Small intestine (tissue), 7 donors: ENCODE results near the gene BACE2. TPM values are rescaled to one million over a fixed set of nuclear protein-coding genes. Genes with fewer than 3 reads are reported as not detected.
"Not testable (repeated sequence)": the region's sequence is repeated elsewhere in the genome, so short reads cannot be mapped to it uniquely, and the experiment has no call there.

Experiments used
- DNase-seq, 2 donors: peaks; one replicate each; pipeline versions ENCODE4 v3.0.0 to v3.0.0-alpha.2; 2013
- FAIRE-seq: peaks from 2 replicates; lab custom pipeline; 2012; peaks lifted over from hg19 to GRCh38; lab: Jason Lieb, UNC
- H3K27ac ChIP-seq, 3 donors: one replicate each; pipeline ENCODE4 v1.5.1; 2013; ENCODE audit warnings: low read length in 2 of 3, mild to moderate bottlenecking in 2 of 3, control low read depth in 1 of 3, inconsistent platforms in 1 of 3, low read depth in 1 of 3, moderate library complexity in 1 of 3
- H3K27me3 ChIP-seq, 3 donors: one replicate each; pipeline ENCODE4 v1.6.1; 2013; ENCODE audit warnings: low read length in 3 of 3, inconsistent platforms in 1 of 3; ENCODE audit not compliant: control insufficient read depth in 3 of 3, insufficient read depth in 3 of 3
- H3K36me3 ChIP-seq, 3 donors: one replicate each; pipeline ENCODE4 v1.6.1; 2013; ENCODE audit warnings: low read length in 3 of 3, inconsistent platforms in 1 of 3, low read depth in 1 of 3, mild to moderate bottlenecking in 1 of 3, moderate library complexity in 1 of 3; ENCODE audit not compliant: control insufficient read depth in 3 of 3, insufficient read depth in 2 of 3
- H3K4me1 ChIP-seq, 3 donors: one replicate each; pipeline ENCODE4 v1.6.1; 2013; ENCODE audit warnings: low read length in 2 of 3, inconsistent platforms in 1 of 3, low read depth in 1 of 3, mild to moderate bottlenecking in 1 of 3, moderate library complexity in 1 of 3; ENCODE audit not compliant: control insufficient read depth in 3 of 3, insufficient read depth in 2 of 3
- H3K4me3 ChIP-seq, 3 donors: one replicate each; pipeline ENCODE4 v1.5.1; 2013; ENCODE audit warnings: low read length in 3 of 3, control low read depth in 1 of 3, inconsistent platforms in 1 of 3, low read depth in 1 of 3, mild to moderate bottlenecking in 1 of 3, moderate library complexity in 1 of 3
- H3K9me3 ChIP-seq, 2 donors: one replicate each; pipeline ENCODE4 v1.6.1; 2013; ENCODE audit warnings: low read depth in 1 of 2, low read length in 1 of 2; ENCODE audit not compliant: control insufficient read depth in 2 of 2, insufficient read depth in 1 of 2
- WGBS, 3 donors: extraction: QIAGEN DNeasy Blood & Tissue Kit; methylation state at CpG; one replicate each; pipeline ENCODE4 v1.1.7; 2013; 5-methylcytosine and 5-hydroxymethylcytosine counted together
- polyA plus RNA-seq, 4 donors: library from polyadenylated mRNA; stranded (reverse) in 3 of 4; unstranded in 1 of 4; fragments of 200-250 nt in 3 of 4; fragments of 120-200 nt in 1 of 4; gene quantifications; one replicate each; pipeline versions ENCODE4 v1.2.1 to v1.2.3, GENCODE V29; 2013
- donor health status: healthy with polysubstance abuse.
- donor health status: control.
- donor health status: control.
- donor health status: Bipolar disorder and iron deficiency.
- donor health status: healthy.

The BACE2 gene
- polyA plus RNA-seq, 4 donors, result 3.2 to 56.1 (median 9.1) TPM

DNA sequence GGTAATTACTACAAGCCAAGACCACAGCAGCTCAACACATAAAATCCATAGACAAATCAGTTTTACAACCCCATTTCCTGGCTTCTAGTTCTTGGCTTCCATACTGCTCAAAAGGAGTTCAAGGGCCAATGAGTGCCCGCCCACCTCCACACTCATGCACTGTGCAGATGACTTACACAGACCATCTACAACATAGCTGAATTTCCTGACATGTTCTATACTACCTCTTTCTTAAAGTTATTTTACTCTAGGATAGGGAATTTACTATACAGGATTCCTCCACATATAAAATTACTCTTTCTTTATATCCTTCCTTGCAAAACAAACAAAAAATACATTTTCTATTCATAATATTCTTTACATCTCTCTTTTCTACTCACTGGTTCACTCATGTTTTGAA, 14.6 kb downstream of the BACE2 start:
- Histone ChIP-seq H3K36me3 (no peaks in the 10 kb centered on the region), H3K4me1 (peaks cover 0 to 2% (median 0%) of the 10 kb centered on the region in 3 donors)
- FAIRE-seq, result no peak

DNA sequence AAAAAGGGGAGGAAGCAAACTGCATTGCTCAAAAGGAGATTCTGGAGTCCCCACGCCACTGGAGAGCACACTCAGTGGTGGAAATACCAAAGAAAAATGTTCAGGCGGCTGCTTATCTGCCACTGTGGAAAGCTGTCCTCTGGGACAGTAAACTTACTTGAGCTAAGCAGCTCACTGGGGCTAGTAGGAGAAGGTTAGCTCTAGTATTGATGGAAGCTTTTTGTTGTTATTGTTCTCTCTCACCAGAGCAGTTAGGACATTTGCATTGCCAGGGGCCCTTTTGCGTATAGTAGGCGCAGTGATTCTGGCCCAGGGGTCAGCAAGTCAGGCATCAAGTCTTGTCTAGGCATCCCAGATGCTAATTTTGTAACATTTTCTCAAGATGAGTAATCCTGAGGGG, 15.6 kb downstream of the BACE2 start:
- no peaks in the 10 kb centered on the region for H3K27me3 ChIP-seq
- DNase-seq (no peak), FAIRE-seq (no peak)
- no peaks in the 10 kb centered on the region for H3K9me3 ChIP-seq
- WGBS, 3 donors, result 86 to 96% (median 89%) methylated on average over 4 of the region's 4 CpGs
- no peak overlapping the region for H3K4me3 ChIP-seq
- peaks cover 0 to 2% (median 0%) of the 10 kb centered on the region in 3 donors for H3K4me1 ChIP-seq
- no peaks in the 10 kb centered on the region for H3K36me3 ChIP-seq
- H3K27ac ChIP-seq, result no peak overlapping the region

More for the DNA sequence above, 14.6 kb downstream of the BACE2 start:
- Histone ChIP-seq H3K27me3 (no peaks in the 10 kb centered on the region), H3K27ac (no peak overlapping the region), H3K4me3 (no peak overlapping the region), H3K9me3 (no peaks in the 10 kb centered on the region)
- DNase-seq, result no peak
- WGBS, 3 donors, result 95 to 100% (median 96%) methylated on average over 1 of the region's 1 CpG

DNA sequence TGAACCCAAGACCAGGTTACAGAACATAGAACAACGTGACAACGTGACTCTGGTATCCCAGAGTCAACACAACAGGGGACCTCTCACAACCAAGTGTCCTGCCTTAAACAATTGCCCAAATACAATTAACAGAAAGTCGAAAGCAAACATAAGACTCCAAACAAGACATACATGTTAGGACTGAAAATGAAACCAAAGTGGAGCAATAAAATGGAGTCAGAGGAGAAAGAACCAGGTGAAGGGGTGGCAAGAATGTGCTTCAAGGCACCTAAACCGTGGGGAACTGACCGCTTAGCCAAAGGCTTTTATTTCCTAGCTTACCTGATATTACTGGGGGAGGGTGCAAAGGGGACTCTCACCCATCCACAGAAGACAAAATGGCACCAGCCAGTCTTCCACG, 17.8 kb downstream of the BACE2 start:
- H3K27ac ChIP-seq, result peak overlapping the region in 1 of 3 donors; percentile 3
- 43 to 75% (median 51%) methylated on average over 6 of the region's 6 CpGs for WGBS, 3 donors
- peaks cover 0 to 2% (median 0%) of the 10 kb centered on the region in 3 donors for H3K4me1 ChIP-seq
- H3K9me3 ChIP-seq, result peaks cover 0 to under 1% of the 10 kb centered on the region in 2 donors
- H3K27me3 ChIP-seq, result no peaks in the 10 kb centered on the region
- no peak overlapping the region for H3K4me3 ChIP-seq
- FAIRE-seq (no peak), DNase-seq (peak; percentile 32 to 53)
- H3K36me3 ChIP-seq, result no peaks in the 10 kb centered on the region

DNA sequence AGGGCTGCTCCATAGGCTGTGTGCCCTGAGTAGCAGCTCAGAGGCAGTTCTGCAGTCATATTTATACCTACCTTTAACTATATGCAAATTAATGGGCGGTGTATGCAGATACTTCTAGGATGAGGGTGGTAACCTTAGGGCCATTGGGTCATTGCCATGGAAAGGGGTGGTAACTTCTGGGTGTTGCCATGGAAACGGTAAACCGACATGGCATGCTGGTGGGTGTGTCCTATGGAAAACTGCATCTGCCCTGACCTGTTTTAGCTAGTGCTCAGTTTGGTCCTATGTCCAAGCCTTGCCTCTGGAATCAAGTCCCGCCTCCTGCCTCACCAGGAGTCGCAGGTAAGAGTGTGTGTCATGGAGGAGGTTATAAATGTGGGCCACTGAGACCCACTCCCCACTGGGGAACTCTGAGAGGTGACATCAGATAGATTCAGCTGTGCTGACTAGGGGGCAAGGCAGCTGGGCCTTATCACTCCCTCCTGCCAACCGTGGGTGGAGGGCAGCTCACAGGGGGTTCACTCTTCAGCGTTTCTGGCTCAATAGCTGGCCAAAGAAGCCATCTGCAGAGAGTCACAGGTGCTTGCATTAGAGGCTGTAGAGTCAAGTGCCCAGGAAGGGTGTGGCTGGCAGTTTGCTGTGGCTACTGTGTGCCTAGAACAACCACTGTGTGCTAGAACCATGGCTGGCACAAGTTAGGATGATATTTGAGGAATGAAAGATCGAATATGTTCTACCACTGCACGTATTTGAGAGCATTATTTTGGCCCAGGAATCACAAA, 19.0 kb downstream of the BACE2 start:
- Histone ChIP-seq H3K4me3 (no peak overlapping the region), H3K9me3 (peaks cover 0 to 3% of the 10 kb centered on the region in 2 donors), H3K27ac (no peak overlapping the region), H3K27me3 (no peaks in the 10 kb centered on the region), H3K4me1 (peaks cover 0 to 2% (median 0%) of the 10 kb centered on the region in 3 donors), H3K36me3 (no peaks in the 10 kb centered on the region)
- FAIRE-seq (no peak), DNase-seq (no peak)
- WGBS, 3 donors, result 74 to 81% (median 76%) methylated on average over 9 of the region's 9 CpGs

DNA sequence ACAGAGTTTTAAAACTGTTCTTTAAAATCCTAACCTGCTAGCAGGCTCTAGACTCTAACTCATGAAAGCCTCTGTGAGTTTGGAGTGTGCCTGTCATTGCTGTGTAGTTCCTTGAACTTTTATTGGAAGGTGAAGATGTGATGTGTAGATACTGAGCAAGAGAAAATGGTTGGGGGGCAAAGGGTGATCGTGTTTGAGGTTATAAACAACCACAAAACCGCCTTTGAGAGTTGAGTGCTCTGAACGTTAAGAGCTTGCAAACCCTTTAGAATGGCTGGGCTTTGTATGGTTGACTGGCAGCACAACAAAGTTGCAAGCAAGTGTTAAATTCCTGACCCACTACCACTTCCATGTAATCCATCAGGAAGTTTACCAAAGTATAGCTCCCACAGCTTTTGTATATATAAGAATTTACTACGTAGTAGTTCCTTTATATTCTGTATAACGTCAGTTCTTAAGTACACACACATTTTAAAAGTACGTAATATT, 19.6 kb downstream of the BACE2 start:
- Histone ChIP-seq H3K27me3 (no peaks in the 10 kb centered on the region), H3K4me1 (peaks cover 0 to 2% (median 0%) of the 10 kb centered on the region in 3 donors), H3K36me3 (no peaks in the 10 kb centered on the region), H3K27ac (no peak overlapping the region), H3K9me3 (peaks cover 0 to 3% of the 10 kb centered on the region in 2 donors), H3K4me3 (no peak overlapping the region)
- 67 to 86% (median 72%) methylated on average over 6 of the region's 6 CpGs for WGBS, 3 donors
- FAIRE-seq, result no peak
- no peak for DNase-seq

DNA sequence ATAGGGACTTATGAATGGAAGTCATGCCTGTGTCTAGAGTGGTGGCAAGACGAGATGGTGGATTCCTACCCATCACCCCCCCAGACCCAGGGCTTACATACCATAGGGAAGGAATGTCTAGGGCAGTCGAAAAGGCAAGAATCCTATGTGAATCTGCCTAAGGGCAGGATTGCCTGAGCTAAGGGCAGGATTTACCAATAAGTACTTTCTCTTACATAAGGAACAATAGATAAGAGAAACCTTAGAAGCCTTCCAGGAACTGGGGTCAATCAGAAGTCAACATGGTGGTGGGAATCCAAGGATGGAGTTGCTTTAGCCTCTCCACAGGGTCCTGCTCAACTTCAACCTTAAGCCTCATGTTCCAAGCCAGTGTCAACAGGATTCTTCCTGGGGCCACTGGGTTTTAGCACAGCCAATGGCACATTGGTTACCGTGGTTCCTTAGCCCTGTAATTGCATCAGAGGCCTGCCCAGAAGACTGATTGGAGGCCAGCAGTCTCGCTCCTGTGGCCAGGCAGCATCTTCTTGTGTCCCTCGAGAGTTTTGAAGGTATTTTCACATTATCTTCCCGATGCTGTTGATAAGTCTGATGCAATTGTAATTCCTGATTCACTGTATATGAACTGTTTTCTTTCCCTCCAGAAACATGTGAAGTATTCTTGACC, 20.7 kb downstream of the BACE2 start:
- WGBS, 3 donors, result 85 to 94% (median 87%) methylated on average over 6 of the region's 6 CpGs
- H3K36me3 ChIP-seq, result no peaks in the 10 kb centered on the region
- H3K9me3 ChIP-seq, result peaks cover 0 to 3% of the 10 kb centered on the region in 2 donors
- no peaks in the 10 kb centered on the region for H3K27me3 ChIP-seq
- no peak overlapping the region for H3K4me3 ChIP-seq
- DNase-seq, result no peak
- no peak for FAIRE-seq
- peaks cover 0 to 2% (median 0%) of the 10 kb centered on the region in 3 donors for H3K4me1 ChIP-seq
- no peak overlapping the region for H3K27ac ChIP-seq

DNA sequence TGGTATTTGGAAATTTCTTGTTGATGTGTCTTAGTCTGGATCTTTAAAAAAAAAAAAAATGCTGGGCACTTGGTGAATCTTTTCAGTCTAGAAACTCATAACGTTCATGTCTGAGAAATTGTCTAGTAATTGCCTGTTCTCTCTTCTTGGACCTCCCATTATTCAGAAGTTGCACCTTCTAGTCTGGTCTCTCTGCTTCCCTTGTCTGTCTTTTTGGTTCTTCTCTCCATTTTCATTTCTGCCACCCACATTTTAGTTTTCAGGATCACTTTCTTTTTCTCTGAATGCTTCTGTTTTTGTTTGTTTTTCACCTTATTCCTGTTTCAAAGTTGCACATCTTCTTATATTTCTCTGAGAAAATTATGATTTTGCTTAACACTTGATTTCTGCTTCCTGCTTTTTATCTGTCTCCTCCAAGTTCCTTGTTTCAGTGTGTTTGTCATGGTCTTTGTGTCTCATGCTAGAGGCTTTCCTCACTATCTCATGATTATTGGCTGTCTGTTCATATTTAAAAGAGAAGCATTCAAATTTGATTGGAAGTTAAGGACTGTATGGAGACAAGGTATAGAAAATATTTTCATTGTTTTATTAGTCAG, 21.3 kb downstream of the BACE2 start:
- peaks cover 0 to 3% of the 10 kb centered on the region in 2 donors for H3K9me3 ChIP-seq
- H3K27me3 ChIP-seq, result no peaks in the 10 kb centered on the region
- WGBS, 3 donors, result 77 to 85% (median 83%) methylated on average over 1 of the region's 1 CpG
- FAIRE-seq (no peak), DNase-seq (no peak)
- H3K4me1 ChIP-seq, result peaks cover 0 to 2% (median 0%) of the 10 kb centered on the region in 3 donors
- no peak overlapping the region for H3K27ac ChIP-seq
- H3K36me3 ChIP-seq, result no peaks in the 10 kb centered on the region
- H3K4me3 ChIP-seq, result no peak overlapping the region

DNA sequence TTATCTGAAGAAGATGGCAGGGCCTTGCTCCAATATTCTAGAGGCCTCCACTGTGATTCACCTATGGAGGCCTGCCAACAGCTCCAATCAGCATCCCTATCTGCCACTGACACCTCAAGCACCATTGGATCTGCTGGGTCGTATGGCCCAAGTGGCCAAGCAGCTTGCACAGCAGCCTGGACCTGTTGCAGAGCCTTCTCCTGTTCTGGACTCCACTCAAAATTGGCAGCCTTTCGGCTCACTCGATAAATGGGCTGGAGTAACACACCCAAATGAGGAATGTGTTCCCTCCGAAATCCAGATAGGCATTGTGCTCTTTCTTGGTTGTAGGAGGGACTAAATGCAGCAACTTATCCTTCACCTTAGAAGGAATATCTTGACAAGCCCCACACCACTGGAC, 24.6 kb downstream of the BACE2 start:
- H3K4me3 ChIP-seq, H3K36me3 ChIP-seq, FAIRE-seq, H3K27me3 ChIP-seq, H3K27ac ChIP-seq, DNase-seq, H3K4me1 ChIP-seq, H3K9me3 ChIP-seq: not testable (repeated sequence)
- 79 to 87% (median 82%) methylated on average over 4 of the region's 4 CpGs for WGBS, 3 donors
